Rectal smooth muscle tissue (tissue), 1 donor: Measurements from ENCODE around the gene LGI4.
"Not testable (repeated sequence)": the region's sequence is repeated elsewhere in the genome, so short reads cannot be mapped to it uniquely, and the experiment has no call there.

Source experiments
- H3K27ac ChIP-seq: one replicate; pipeline ENCODE4 v1.7.0; 2013; ENCODE audit warnings: low read depth, low read length, inconsistent platforms
- H3K27me3 ChIP-seq: one replicate; pipeline ENCODE4 v1.7.0; 2013; ENCODE audit warnings: low read length; ENCODE audit not compliant: control insufficient read depth, insufficient read depth
- H3K36me3 ChIP-seq: one replicate; pipeline ENCODE4 v1.7.0; 2013; ENCODE audit warnings: low read length; ENCODE audit not compliant: control insufficient read depth, insufficient read depth
- H3K4me1 ChIP-seq: one replicate; pipeline ENCODE4 v1.7.0; 2013; ENCODE audit warnings: low read length; ENCODE audit not compliant: control insufficient read depth, insufficient read depth
- H3K4me3 ChIP-seq: one replicate; pipeline ENCODE4 v1.7.0; 2013; ENCODE audit warnings: low read length
- H3K9ac ChIP-seq: one replicate; pipeline ENCODE4 v1.7.0; 2013; ENCODE audit warnings: low read length

The LGI4 gene

DNA sequence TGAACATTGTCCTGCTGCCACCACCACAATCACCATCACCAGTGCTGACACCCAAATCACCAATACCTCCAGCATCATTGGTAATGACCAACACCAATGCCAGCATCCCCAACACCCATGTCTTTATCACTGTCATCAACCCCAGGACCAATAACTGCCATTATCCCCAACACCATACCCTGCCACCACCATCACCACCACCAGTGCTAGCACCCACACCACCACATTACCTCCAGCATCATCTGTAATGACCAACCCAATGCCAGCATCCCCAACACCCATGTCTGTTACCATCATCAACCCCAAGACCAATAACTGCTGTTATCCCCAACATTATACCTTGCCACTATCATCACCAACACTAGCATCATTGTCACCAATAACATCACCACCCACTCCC is 2.6 kb downstream of the LGI4 start:
- Histone ChIP-seq H3K4me1 (no peaks in the 10 kb centered on the region), H3K9ac (no peak overlapping the region), H3K27me3 (no peaks in the 10 kb centered on the region), H3K4me3 (no peak overlapping the region), H3K36me3 (no peaks in the 10 kb centered on the region), H3K27ac (no peak overlapping the region)

DNA sequence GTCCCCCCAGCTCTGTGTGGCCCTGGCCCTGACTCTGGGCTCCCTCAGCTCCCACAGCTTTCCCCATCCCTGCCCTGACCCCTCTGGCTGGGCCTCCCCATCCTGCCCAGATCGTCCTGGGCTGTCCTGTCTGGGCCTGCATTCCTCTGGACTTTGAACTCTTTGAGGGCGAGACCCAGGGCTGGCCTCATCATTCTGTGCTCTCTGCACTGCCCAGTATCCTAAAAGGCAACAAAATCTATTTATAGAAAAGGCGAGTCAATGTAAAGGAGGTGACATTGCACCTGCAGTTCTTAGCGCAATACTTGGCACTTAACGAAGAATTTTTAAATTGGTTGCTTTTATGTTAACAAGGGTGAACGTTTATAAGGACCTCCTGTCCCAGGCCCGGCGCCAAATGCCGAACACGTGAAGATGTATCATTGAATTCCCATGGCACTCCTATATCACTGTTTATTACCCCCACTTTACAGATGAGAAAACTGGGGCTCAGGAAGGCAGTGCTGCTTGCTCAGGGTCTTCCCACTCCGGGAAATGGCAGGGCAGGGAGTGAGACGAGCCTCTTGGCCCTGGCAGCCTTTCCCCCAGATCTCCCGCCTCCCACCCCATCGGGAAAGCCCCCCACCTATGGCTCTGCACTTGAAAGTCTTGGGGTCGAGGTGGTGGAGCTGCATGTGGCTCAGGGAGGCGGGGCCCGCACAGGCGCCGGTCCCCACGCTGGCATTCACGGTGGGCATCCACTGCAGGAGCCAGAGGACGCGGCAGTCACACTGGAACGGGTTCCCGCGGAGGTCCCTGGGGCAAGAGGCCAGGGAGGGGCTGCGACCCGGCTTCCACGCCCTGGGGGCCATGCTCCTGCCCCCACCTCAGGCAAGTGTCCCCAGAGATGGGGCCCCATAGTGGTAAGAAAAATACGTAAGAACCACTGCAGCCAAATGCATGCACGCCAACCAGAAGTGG is 3.8 kb downstream of the LGI4 start:
- no peak overlapping the region for H3K27ac ChIP-seq

GRCh38 chr19:35129724-35130274 is 5.1 kb downstream of the LGI4 start:
- not testable (repeated sequence) for H3K27ac ChIP-seq, H3K9ac ChIP-seq

More for the DNA sequence above, 3.8 kb downstream of the LGI4 start:
- no peaks in the 10 kb centered on the region for H3K4me1 ChIP-seq
- H3K9ac ChIP-seq, result no peak overlapping the region
- H3K36me3 ChIP-seq, result no peaks in the 10 kb centered on the region
- H3K27me3 ChIP-seq, result no peaks in the 10 kb centered on the region
- H3K4me3 ChIP-seq, result no peak overlapping the region

DNA sequence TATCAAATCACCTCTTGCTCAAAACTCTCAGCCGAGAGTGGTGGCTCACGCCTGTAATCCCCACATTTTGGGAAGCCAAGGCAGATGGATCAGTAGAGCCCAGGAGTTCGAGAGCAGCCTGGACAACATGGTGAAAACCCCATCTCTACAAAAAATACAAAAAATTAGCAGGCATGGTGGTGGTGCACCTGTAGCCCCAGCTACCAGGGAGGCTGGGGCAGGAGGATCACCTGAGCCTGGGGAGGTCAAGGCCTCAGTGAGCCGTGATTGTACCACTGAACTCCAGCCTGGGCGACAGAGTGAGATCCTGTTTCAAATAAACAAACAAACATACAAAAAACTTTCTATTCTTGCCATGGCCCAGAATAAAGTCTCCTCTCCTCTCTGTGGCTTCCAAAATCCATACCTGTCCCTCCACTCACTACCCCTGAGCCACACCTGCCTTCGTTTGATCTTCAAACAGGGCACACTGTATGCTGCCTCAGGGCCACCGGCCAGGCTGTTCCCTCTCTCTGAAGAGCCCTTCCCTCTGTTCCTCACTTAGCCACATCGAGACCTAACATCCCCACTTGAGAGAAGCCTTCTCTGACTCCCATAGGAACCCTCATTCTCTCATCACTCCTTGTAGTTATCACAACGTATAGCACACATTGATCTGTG is 6.3 kb downstream of the LGI4 start:
- Histone ChIP-seq H3K36me3 (no peaks in the 10 kb centered on the region), H3K4me3 (no peak overlapping the region), H3K9ac (peak overlapping the region; percentile 3), H3K27me3 (no peaks in the 10 kb centered on the region), H3K4me1 (peaks cover 7% of the 10 kb centered on the region), H3K27ac (no peak overlapping the region)

More at GRCh38 chr19:35129724-35130274, 5.1 kb downstream of the LGI4 start:
- H3K36me3 ChIP-seq, H3K27me3 ChIP-seq, H3K4me3 ChIP-seq, H3K4me1 ChIP-seq: not testable (repeated sequence)

- H3K27me3 ChIP-seq, result no peaks in the 10 kb centered on the region
- no peak overlapping the region for H3K27ac ChIP-seq
- no peak overlapping the region for H3K9ac ChIP-seq
- no peaks in the 10 kb centered on the region for H3K36me3 ChIP-seq
- no peak overlapping the region for H3K4me3 ChIP-seq
- H3K4me1 ChIP-seq, result peaks cover 7% of the 10 kb centered on the region
These were observed 7.0 kb downstream of the LGI4 start for GRCh38 chr19:35127871-35128270.

DNA sequence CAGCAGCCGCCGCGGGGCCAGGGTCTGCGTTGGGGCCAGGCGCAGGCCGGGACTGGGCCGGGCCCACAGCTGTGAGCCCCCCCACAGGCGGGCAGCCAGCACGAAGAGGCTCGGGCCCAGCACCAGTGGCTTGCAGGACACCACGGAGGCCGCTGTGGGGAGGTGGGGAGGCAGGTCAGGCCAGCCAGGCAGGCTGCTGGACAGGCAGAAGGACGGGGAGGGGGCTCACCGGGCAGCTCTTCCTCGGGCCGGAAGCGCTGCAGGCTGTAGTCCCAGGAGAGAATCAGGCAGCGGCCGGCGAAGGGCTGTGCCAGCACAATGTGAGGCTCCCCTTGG is 8.3 kb downstream of the LGI4 start:
- no peaks in the 10 kb centered on the region for H3K36me3 ChIP-seq
- H3K9ac ChIP-seq, result no peak overlapping the region
- H3K27me3 ChIP-seq, result no peaks in the 10 kb centered on the region
- peaks cover 7% of the 10 kb centered on the region for H3K4me1 ChIP-seq
- no peak overlapping the region for H3K4me3 ChIP-seq
- H3K27ac ChIP-seq, result no peak overlapping the region

DNA sequence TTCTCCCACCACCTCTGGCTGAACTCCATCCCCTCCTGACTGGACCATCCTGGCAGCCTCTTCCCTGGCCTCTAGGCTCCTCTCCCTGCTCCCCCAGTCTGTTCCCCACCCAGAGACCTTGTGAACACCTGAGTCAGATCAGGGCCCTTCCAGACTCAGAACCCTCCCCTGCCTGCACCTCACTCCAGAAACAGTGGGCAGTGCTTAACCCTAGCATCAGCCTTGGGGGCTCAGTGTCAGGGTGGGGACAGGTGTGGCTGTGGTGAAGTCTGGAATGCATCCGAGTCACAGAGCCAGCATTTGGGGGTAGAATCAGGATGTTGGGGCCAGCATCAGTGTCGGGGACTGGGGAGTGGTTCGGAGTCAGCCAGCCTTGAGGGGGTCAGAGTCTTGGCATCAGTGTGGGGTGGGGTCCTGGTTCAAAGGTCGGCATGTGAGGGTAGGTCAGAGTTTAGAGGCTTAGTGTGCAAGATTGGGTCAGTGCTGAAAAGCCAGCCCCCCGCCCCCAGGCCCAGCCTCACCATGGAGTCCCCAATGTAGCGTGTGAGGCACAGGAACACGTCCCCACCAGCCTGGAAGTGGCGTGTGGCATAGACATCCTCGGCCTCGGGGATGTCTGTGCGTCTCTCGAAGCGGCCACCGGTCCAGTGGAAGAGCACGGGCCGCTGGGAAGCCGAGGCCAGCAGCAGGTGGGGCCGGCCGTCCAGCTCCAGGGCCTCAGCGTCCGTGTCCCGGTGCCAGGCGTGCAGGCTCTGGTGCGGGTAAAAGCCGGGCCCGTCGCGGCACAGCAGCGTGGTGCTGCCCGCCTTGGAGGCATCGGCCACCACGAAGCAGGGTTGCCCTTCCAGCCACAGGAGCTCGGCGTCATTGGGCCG is 8.9 kb downstream of the LGI4 start:
- peaks cover 7% of the 10 kb centered on the region for H3K4me1 ChIP-seq
- H3K27ac ChIP-seq, result peak overlapping the region; percentile 3
- H3K4me3 ChIP-seq, result no peak overlapping the region
- H3K36me3 ChIP-seq, result no peaks in the 10 kb centered on the region
- no peak overlapping the region for H3K9ac ChIP-seq
- H3K27me3 ChIP-seq, result no peaks in the 10 kb centered on the region

- no peak overlapping the region for H3K9ac ChIP-seq
- peaks cover 7% of the 10 kb centered on the region for H3K4me1 ChIP-seq
- no peaks in the 10 kb centered on the region for H3K27me3 ChIP-seq
- H3K27ac ChIP-seq, result no peak overlapping the region
- no peaks in the 10 kb centered on the region for H3K36me3 ChIP-seq
- peak overlapping the region; percentile 92 for H3K4me3 ChIP-seq
These were observed 9.6 kb downstream of the LGI4 start for GRCh38 chr19:35125270-35125717.

DNA sequence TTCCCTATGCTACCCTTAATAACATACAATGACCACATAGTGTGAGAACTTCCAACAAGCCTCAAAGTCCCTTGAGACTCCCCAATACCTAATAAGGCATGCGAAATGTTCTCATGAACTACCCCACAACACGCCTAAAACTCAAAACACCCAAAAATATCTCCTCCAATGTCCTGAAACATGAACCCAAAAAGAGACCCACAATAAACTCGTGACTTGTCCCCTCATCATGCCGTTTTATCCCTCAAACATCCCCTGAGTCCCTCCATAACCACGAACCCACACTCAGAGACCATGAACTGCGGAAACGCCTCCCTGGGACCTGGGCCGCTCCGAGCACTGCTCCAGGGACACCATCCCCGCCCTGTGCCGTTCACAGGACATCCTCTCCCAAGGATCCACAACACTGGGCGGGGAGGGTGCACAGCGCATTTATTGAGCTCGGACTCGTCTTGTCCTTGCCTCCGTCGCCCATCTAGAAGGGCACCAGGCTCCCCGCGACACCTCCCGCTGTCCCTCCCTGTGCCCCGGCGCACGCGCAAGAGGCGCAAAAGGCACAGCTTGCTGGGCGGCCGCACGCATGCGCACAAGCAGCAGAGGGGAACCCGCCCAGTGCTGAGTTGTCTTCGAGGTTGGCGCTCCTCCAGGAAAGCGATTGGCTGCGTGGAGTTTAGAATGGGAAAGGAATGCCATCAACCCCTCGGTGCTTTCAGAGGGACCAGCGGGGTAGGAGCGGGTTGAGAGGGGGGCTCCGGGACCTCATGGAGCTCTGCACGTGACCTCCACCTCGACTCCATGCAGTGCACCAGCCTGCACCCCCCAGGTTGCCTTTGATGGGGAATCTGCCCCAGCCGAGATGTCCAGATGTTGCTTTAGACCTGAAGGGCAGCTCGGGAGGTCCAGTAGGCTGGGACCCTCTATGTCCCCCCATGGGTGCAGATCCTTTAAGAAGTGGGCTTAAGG is 10.5 kb downstream of the LGI4 start:
- Histone ChIP-seq H3K27ac (peak overlapping the region; percentile 95), H3K4me3 (peak overlapping the region; percentile 92), H3K27me3 (no peaks in the 10 kb centered on the region), H3K9ac (peak overlapping the region; percentile 78), H3K36me3 (no peaks in the 10 kb centered on the region), H3K4me1 (peaks cover 7% of the 10 kb centered on the region)

- peaks cover 7% of the 10 kb centered on the region for H3K4me1 ChIP-seq
- H3K27me3 ChIP-seq, result no peaks in the 10 kb centered on the region
- no peaks in the 10 kb centered on the region for H3K36me3 ChIP-seq
- peak overlapping the region; percentile 92 for H3K4me3 ChIP-seq
- H3K27ac ChIP-seq, result peak overlapping the region; percentile 95
- no peak overlapping the region for H3K9ac ChIP-seq
These were observed 11.3 kb downstream of the LGI4 start for GRCh38 chr19:35123573-35123972.
